HCEC 1CT (cell line): ENCODE data around the gene HIVEP3.
A peak's percentile ranks its signal among the peaks of the same experiment; 100 is the strongest.

ENCODE experiments used
- DNase-seq: peaks from one replicate; pipeline ENCODE4 v3.0.0-alpha.2; 2017

HIVEP3 gene

DNA sequence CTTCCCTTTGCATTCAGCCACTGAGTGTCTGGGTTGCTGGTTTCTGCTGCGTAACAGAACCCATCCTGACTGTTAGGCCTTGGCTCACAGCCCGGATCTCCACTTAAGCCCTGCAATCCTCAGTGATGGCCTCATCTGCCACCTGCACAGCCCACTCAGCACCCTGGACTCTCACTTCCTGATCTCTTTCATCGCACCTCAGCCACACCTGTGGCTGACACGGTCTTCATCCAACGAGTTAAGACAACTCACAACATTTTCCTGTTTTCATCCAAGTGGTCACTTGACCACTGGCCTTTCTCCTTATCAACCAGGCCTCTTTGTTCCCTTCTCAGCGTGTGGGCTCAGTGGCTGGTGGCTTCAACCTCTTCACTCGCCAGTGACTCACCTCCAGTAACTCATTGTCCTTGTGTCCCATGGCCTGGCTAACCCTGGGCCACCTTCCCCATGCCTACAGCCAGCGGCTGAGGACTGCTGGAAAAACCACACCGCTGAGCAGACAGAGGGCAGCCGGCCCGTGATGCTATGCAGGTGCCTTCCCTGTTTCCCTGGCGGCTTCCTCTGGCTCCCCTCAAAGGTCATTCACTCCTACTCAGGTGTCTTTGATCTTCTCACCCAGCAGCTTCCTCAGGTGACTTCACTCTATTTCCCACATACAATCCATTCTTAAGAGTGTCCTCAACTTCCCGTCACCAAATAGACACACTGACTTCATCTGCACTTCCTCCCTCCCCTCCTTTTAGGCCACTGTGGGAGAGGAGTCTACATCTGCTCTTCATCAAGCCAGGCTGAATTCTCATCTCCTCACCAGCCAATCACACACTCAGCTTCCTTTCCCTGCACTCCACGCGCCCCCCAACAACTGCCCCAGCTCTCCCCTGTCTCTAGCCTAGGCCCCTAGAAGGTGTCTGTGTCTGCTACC, 414.3 kb downstream of the HIVEP3 start:
- peak; percentile 12 for DNase-seq

GRCh38 chr1:41503538-41504113, 415.1 kb downstream of the HIVEP3 start:
- peak; percentile 11 for DNase-seq

DNA sequence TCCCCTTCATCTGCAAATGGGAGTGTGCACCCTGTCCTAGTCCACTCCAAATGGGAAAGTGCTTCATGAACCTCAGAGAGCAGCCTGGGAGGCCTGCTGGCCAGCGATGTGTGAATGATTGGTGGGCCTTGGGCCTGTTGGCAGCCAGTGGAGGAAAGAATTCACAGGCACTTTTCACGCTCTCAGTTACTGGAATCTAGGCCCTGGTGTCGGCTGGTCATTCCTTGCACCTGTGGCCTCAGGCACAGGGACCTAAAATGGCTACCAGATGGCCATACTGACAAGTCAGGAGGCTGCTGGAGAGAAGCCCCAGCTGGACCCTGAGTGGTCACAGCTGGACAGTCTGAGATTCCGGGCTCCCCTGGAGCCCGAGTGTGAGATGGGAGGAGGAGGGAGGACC, 415.8 kb downstream of the HIVEP3 start:
- no peak for DNase-seq

- DNase-seq, result no peak
Measured at GRCh38 chr1:41501581-41501980, 417.1 kb downstream of the HIVEP3 start.

DNA sequence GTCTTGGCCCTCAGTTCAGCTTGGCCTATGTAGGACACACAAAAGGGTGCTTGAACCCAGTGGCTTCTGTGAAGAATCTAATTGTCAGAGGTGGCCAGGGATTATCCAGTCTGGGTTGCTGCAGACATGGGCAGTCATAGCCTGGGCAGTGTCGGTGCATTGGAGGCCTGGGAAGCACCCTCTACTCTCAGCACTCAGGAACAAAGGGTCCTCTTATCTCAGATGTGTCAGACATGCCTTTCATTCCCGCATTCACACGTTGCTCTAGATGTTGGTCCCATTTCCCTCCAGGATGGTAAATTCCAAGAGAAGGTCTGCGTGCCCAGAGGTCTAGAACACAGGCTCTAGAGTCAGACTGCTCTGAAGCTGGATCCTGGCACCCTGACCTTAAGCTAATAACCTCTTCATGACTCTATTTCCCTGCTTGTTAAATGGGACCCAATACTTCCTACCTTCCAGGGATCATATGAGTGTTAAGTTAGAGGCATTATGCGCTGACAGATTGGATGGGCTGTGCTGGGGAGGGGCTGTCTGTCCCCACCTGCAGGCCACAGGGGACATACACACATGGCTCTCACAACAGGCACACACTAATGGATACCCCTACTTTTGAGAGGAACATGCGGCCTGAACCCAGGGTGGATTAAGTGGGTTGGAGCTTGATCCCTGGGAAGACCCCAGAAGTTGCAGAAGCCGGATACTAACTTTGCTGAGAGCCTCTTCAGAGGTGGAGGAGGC, 417.8 kb downstream of the HIVEP3 start:
- no peak for DNase-seq

DNA sequence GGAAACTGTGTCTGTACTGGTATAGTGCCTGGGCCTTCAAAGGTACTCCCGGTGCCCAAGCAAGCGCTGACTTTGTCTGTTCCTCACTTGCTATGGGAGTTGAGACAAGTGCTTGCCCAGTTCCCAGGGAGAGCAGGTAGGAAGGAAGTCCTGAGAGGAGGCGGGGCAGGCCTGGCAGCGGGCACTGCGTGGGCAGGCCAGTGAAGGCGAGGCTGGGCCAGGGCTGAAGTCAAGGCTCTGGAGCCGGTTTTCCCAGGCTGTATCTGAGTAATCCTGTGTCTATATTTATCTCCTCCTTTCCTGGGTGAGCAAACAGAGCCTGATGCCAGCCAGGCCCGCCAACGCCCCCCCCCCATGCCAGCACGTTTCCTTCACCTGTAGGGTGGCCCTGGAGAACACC, 418.3 kb downstream of the HIVEP3 start:
- DNase-seq, result no peak

DNA sequence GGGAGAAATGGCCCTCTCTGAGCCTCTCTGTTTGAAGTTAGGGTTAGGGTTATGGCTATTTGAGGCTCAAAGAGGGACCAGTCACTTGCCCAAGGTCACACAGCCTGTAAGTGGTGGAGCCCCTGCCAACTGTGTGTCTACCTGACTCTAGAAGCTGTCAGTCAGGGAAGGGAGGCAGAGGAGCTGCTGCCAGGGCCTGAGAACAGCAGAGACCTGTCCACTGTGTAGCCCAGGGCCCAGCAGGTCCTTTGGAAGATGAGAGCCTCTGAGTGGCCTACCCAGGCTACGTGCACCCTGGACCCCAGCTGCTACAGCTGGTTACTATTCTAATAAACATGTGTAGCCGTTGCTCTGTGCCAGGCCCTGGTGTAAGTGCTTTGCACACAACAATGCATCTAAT, 419.1 kb downstream of the HIVEP3 start:
- no peak for DNase-seq

DNA sequence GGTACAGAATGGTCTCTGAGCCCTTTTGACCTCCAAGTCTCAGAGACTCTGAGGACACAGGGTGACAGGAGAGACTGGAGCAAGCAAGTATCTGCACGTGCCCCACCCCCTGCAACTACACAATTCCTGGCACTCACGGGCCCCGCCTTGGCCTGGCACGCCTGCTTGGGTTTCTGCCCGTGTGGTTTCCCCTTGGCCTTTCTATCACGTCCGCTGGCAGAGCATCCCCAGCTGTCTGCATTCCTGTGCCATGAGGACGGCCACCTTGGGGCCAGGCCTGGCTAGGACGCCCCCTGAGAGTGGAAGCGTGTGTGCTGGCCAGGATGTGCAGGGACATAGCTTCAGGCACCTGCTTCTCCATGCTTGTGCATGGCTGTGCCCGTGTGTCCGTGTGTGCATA, 419.9 kb downstream of the HIVEP3 start:
- peak; percentile 23 for DNase-seq

DNA sequence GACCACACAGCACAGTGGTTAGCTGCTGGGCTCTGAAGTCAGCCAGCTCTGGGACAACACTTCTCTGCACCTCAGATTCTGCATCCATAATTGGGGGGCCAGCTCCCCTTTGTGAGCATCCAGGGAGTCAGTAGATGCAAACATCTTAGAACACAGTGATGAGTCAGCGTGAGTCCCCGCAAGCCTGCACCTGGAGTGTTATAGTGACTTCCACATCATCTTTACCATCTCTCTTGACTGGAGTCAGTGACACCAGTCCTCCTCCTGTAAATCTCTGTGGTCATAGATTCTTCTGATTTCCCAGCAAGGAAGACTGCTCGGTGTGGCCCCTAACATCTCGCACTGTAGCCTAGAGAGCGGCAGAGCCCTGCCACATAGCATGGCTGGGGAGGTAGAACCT, 420.3 kb downstream of the HIVEP3 start:
- DNase-seq, result no peak

DNA sequence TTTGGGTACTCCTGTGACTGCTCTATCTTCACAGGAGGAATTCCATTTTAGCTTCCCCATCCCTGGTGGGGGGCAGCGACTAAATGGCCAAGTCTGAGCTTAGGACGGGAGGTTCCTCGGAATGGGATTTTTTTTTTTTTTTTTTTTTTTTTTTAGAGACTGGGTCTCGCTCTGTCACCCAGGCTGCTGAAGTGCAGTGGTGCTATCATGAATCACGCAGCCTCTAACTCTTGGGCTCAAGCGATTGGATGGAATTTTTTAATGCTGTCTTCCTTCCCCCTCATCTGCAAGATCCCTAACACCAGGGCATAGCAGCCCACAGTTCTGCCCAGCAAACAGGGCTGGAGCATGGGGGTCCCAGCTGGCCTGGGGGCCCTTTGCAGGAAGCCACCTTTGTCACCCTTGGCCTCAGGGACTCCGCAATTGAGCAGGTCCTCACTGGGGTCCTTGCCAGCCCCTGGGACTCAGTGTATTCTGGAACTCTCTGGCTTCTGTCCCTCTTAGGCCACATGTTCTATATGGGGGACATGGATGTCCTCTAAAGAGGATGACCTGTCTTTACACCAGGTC, 421.2 kb downstream of the HIVEP3 start:
- no peak for DNase-seq

DNA sequence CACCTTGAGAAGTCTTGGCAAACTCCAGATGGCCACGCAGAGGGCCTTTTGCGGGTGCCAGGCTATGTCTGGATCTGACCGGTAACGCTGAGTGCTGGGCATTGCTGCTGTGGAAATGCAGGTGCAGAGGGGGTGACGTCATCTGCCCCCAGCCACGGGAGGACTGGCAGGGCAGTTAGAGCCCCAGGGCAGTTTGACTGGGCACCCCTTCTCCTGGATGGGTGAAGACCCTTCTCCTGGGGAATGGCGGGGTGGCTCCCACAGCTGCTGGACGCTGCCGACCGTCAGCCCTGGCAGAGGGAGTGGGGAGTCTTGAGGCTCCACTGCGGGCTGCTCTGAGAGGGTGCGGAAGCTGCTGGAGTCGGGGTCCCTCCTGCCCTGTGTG, 421.7 kb downstream of the HIVEP3 start:
- no peak for DNase-seq

DNA sequence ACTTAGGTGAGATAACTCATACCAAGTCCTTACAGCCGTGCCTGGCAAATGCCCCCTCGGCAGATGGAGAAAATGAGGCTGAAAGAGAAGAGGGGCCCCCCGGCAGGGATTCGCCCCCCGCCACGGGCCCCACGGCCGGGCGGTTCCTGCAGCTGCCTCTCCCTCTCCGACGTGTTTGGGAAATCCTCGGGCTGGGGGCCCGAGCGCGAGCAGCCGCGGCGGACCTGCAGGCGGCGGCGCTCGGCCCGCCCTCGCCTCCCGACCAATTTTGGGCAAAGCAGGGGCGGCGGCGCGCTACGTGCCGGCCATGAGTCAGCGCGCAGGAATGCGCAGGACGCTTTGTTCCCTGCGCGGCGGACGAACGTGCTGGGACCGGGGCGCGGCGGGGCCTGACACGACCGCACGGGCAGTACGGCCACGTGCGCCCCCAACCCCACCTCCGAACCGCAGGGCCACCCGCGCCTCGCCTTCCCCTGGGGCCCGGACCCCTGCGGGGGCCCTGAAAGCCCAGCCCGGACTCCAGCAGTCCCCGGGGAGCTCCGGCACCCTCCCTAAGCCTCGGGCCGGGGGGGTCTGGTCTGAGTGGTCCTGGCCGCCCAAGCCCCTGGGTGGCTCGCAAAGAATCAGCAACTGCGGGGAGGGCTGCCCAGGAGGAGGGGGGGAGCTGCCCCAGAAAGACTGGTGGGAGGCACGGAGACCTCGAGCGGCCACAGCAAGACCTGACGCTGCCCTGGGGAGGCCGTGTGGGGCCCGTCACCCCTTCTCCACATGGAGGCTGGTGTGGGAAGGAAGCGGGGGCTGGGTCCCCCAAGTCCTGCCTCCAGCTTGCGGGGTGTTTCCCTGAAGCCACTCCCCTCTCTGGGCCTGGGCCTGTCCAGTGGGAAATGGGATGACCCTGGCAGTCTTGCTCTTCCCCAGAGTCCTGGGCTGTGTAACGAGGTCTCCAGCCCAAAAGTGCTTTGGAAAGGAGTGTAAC, 422.4 kb downstream of the HIVEP3 start:
- DNase-seq, result peak; percentile 88

- DNase-seq, result peak; percentile 31
Measured at GRCh38 chr1:41495210-41495948, 423.3 kb downstream of the HIVEP3 start.

DNA sequence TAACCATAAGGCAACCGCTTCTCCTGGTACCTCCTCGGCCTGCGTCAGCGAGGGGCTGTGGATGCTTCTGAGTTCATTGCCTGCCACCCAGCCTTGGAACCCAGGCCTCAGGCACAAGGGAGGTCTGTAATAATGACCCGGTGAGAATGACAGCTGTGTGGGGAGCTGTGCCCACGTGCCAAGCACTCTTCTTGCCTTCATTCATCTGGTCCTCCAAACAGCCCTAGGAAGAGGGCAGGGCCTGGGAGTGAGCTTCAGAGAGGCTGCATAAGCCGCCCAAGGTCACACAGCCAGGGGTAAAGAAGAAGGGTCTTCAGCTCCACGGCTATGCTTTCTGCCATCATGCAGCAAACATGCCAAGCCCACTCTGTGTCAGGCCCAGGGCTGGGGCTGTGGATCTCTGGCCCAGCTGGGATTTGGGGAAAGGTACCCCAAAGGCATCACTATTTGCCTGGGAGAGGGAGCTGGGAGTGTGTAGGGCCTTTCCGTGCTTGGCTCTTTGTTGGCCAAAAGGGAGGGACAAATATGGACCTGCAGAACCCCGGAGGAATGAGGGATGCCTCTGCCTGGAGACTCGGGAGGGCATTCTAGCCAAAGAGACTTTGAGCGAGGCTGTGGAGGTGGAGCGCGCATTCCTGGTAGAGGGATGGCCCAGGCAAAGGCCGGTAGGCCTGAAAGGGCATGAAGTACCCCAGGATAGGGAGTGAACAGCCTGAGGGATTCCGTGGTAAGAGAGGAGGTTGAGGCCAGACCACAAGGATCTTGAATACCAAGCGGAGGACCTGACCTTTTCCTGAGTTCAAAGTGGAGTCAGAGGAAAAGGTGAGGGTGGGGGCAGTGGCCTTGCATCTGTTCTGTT, 424.1 kb downstream of the HIVEP3 start:
- no peak for DNase-seq

GRCh38 chr1:41493626-41494350, 424.9 kb downstream of the HIVEP3 start:
- no peak for DNase-seq

GRCh38 chr1:41493117-41493536, 425.6 kb downstream of the HIVEP3 start:
- peak; percentile 91 for DNase-seq

DNA sequence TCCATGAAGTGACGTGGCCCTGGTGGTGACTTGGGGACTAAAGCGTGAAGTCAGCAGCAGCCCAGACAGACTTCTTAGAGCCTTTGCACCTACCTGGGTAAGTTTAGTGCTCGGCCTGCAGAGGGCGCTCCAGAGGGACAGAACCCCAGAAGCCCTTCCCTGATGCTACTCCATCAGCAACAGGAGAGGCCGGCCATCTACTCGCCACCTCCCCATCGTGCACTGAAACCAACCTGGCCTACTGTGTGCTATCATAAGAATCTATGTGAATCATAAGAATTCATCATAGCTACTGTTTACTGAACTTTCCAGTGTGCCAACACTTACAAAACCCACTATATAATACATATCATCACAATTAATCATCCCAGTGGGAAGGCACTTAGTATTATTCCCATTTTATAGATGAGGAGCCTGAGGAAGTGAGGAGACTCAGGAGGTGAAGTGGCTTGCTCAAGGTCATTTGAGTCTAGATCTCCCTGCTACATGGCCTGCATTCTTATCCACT, 426.3 kb downstream of the HIVEP3 start:
- DNase-seq, result no peak

GRCh38 chr1:41490911-41491310, 427.8 kb downstream of the HIVEP3 start:
- no peak for DNase-seq

- DNase-seq, result no peak
Measured at GRCh38 chr1:41489561-41489960, 429.2 kb downstream of the HIVEP3 start.
